Right lobe of liver (tissue), 6 donors: Measurements from ENCODE around the gene TSC22D3. TPM values are rescaled to one million over a fixed set of nuclear protein-coding genes. Genes with fewer than 3 reads are reported as not detected.
A peak's percentile ranks its signal among the peaks of the same experiment; 100 is the strongest.

ENCODE experiments used
- ATAC-seq, 4 donors: fragments of 200-7000 bp; cut with Tn5 transposase; one replicate each; pipeline ENCODE4 v1.9.1; 2020; ENCODE audit warnings: mild to moderate bottlenecking in 4 of 4, moderate library complexity in 4 of 4
- DNase-seq, 3 donors: peaks; one replicate each; pipeline ENCODE4 v3.0.0-alpha.2; 2020
- H3K27ac ChIP-seq, 3 donors: fragments of 200-600 bp; one replicate each; pipeline ENCODE4 v1.8.0; 2022
- H3K27me3 ChIP-seq, 2 donors: fragments of 200-600 bp; one replicate each; pipeline ENCODE4 v1.8.0; 2022
- H3K36me3 ChIP-seq, 4 donors: fragments of 200-600 bp; sonication (generic) in 1 of 4; one replicate each; pipeline versions ENCODE4 v1.5.1 to v1.8.0; 2017 to 2022; ENCODE audit warnings: control low read depth in 1 of 4
- H3K4me1 ChIP-seq, 4 donors: fragments of 200-600 bp; sonication (generic) in 1 of 4; one replicate each; pipeline versions ENCODE4 v1.5.1 to v1.8.0; 2017 to 2022; ENCODE audit warnings: control low read depth in 1 of 4
- H3K4me3 ChIP-seq, 3 donors: fragments of 200-600 bp; one replicate each; pipeline ENCODE4 v1.8.0; 2022
- H3K9me3 ChIP-seq, 4 donors: fragments of 200-600 bp; sonication (generic) in 1 of 4; one replicate each; pipeline versions ENCODE4 v1.5.1 to v1.8.0; 2017 to 2022; ENCODE audit warnings: control low read depth in 1 of 4
- POLR2A ChIP-seq: fragments of 450-650 bp; IDR thresholded peaks from one replicate; pipeline ENCODE4 v1.6.1; 2017; ENCODE audit warnings: antibody characterized with exemption, mild to moderate bottlenecking
- WGBS: methylation state at CpG from one replicate; pipeline ENCODE4 v1.1.6; 2018; ENCODE audit warnings: low coverage, low lambda C conversion rate; ENCODE audit not compliant: insufficient coverage; ENCODE audit errors: missing lambda C conversion rate; 5-methylcytosine and 5-hydroxymethylcytosine counted together
- intact Hi-C, 2 donors: fragments of 100-400 bp; cut with DNase I; formaldehyde crosslinking; loops; one replicate each; pipeline versions ENCODE4 v1.11.2 to v1.14.1; 2022
- total RNA-seq, 6 experiments: library from RNA; depleted of rRNA in 2 of 6; stranded (reverse); fragments of >200 nt in 2 of 6; fragmentation: NEBNext Ultra II Directional in 3 of 6; extraction: Animal tissue kit (Norgen Biotek cat#: 25700) in 3 of 6; gene quantifications; one replicate each; pipeline versions ENCODE4 v1.1.0 to v1.2.4, GENCODE V29; 2016 to 2023
- TF ChIP-seq, protein P1 (sequence below), 4 donors: fragments of 200-600 bp in 3 of 4; fragments of 450-650 bp in 1 of 4; IDR thresholded peaks; one replicate each; pipeline versions ENCODE4 v1.5.1 to v1.8.0; 2016 to 2022; ENCODE audit warnings: antibody characterized with exemption in 4 of 4, mild to moderate bottlenecking in 2 of 4
- donor health status: DM: no; HTN: yes; CAD: no.
- donor health status: DM: no; HTN: no; CAD: no.
- donor health status: DM: no; HTN: no; CAD: no.
- donor health status: DM: no; HTN: yes; CAD: no.
- donor health status: DM: no; HTN: yes; CAD: no.

The TSC22D3 gene
- total RNA-seq, 6 experiments from 2014 or later, result 7.4 to 118 (median 60.3) TPM

DNA sequence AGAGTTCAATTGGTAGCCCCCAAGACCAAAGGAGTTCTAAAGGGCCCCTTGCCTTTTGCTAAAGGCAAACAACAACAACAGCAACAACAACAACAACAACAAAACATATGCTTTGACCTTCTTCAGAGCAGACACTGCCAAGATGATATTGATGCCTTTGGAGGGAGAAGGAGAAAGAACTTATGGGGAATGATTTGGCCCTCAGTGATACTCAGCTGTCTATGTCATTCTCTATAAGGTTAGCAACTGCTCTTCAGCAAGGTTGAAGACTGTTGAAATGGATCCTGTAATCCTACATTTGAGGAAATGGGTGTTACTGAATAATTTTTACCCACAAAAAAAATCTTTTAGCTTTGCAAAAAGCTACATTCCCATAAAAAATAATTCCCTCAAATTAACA is 74.8 kb downstream of the TSC22D3 start:
- H3K27me3 ChIP-seq, result peaks cover 0 to 5% of the 10 kb centered on the region in 2 donors
- H3K4me3 ChIP-seq, result no peak overlapping the region
- ATAC-seq, result no peak
- no peak for DNase-seq
- no peak overlapping the region for H3K27ac ChIP-seq
- H3K36me3 ChIP-seq, result no peaks in the 10 kb centered on the region
- intact Hi-C loops, result no loop called here
- TF ChIP-seq, protein P1, sequence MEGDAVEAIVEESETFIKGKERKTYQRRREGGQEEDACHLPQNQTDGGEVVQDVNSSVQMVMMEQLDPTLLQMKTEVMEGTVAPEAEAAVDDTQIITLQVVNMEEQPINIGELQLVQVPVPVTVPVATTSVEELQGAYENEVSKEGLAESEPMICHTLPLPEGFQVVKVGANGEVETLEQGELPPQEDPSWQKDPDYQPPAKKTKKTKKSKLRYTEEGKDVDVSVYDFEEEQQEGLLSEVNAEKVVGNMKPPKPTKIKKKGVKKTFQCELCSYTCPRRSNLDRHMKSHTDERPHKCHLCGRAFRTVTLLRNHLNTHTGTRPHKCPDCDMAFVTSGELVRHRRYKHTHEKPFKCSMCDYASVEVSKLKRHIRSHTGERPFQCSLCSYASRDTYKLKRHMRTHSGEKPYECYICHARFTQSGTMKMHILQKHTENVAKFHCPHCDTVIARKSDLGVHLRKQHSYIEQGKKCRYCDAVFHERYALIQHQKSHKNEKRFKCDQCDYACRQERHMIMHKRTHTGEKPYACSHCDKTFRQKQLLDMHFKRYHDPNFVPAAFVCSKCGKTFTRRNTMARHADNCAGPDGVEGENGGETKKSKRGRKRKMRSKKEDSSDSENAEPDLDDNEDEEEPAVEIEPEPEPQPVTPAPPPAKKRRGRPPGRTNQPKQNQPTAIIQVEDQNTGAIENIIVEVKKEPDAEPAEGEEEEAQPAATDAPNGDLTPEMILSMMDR (IDR thresholded peaks at IDR 0.05), result no peak
- TF ChIP-seq POLR2A, result no peak
- H3K4me1 ChIP-seq, result no peaks in the 10 kb centered on the region
- H3K9me3 ChIP-seq, result no peaks in the 10 kb centered on the region

DNA sequence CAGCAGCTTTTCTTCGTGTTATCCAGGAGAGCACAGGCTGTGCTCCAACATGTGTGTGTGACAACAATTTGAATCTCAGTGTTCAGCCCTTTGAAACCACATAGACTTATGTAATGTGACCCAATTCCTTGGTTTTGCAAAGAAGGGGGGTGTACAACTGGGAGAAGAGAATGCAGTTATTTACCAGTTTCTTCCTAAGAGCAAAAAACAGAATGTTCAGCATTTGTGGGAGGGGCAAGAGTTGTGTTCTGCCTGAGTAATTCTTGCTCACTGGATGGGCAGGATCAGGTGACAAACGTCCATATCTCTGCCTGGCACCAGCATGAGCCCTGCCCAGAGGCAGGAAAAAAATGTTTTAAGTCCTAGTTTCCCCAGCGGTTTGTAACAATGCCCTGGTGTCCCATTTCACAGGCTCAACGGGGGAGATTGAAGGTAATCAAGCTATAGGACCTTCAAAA is 75.2 kb downstream of the TSC22D3 start:
- Histone ChIP-seq H3K36me3 (no peaks in the 10 kb centered on the region), H3K27me3 (peaks cover 0 to 5% of the 10 kb centered on the region in 2 donors), H3K27ac (no peak overlapping the region), H3K4me1 (no peaks in the 10 kb centered on the region), H3K4me3 (no peak overlapping the region), H3K9me3 (no peaks in the 10 kb centered on the region)
- WGBS, result 14% methylated on average over 3 of the region's 4 CpGs
- intact Hi-C loops, result no loop called here
- ATAC-seq (peak; percentile 58 to 81 (median 70)), DNase-seq (no peak)
- TF ChIP-seq, protein P1 (IDR thresholded peaks at IDR 0.05), result no peak
- peak; percentile 14 for TF ChIP-seq POLR2A

DNA sequence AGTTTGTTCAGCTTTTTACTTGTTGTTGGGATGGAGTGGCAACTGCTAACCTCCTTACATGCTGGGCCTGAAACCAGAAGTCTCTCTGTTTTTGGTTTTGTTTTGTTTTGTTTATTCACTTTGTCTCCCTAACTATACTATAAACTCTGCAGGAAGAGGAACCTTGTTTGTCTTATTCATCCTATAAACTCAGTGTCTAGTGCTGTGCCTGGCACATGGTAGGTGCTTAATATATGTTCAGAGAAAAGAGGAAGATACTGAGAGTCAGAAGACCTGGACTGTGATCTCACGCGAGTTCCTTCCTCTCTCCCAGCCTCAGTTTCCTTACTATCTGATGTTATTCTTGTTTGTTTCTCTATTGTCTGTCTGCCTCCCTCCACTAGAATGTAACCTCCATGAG is 76.0 kb downstream of the TSC22D3 start:
- Histone ChIP-seq H3K27ac (no peak overlapping the region), H3K27me3 (peaks cover 0 to 5% of the 10 kb centered on the region in 2 donors), H3K4me1 (no peaks in the 10 kb centered on the region), H3K4me3 (no peak overlapping the region), H3K9me3 (no peaks in the 10 kb centered on the region), H3K36me3 (no peaks in the 10 kb centered on the region)
- intact Hi-C loops, result no loop called here
- DNase-seq, result no peak
- ATAC-seq, result no peak
- TF ChIP-seq, protein P1 (IDR thresholded peaks at IDR 0.05), result no peak
- no peak for TF ChIP-seq POLR2A
- 71% methylated on average over 2 of the region's 2 CpGs for WGBS

DNA sequence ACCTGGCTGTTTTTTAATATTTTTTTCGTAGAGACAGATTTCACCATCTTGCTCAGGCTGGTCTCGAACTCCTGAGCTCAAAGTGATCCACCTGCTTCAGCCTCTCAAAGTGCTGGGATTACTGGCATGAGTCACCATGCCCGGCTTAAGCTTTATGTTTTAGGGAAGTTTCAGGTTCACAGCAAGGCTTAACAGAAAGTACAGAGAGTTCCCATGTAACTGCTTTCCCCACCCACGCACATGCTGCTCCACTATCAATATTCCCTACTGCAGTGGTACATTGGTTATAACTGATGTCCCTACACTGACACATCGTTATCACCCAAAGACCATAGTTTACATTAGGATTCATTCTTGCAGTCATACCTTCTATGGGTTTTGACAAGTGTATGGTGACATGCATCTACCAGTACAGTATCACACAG is 84.6 kb downstream of the TSC22D3 start:
- 49% methylated on average over 5 of the region's 5 CpGs for WGBS
- Histone ChIP-seq H3K36me3 (no peaks in the 10 kb centered on the region), H3K4me3 (no peak overlapping the region), H3K27ac (no peak overlapping the region), H3K27me3 (no peaks in the 10 kb centered on the region), H3K9me3 (no peaks in the 10 kb centered on the region), H3K4me1 (no peaks in the 10 kb centered on the region)
- no peak for ATAC-seq
- DNase-seq, result no peak
- TF ChIP-seq, protein P1 (IDR thresholded peaks at IDR 0.05), result no peak
- TF ChIP-seq POLR2A, result no peak
- intact Hi-C loops, result no loop called here

DNA sequence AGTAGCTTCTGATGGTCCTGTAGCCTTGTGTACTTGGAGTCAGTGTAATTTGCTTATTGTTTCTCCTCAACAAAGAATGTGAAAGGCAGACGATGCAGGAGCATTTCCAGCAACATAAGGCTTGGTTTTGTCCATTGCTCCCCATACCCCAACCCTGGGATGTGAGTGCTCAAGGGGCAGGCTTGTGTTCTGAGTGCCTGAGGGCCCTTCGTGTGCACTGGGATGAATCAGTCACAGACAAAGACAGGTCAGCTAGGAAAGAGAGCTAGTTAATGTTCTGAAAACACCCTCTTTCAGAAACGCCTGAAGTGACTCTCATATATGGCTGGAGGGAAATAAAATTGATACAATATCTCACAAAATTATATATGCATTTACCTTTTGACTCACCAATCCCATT is 88.1 kb downstream of the TSC22D3 start:
- no peaks in the 10 kb centered on the region for H3K9me3 ChIP-seq
- no peak for TF ChIP-seq POLR2A
- TF ChIP-seq, protein P1 (IDR thresholded peaks at IDR 0.05), result no peak
- no peak for ATAC-seq
- WGBS, result 26% methylated on average over 3 of the region's 3 CpGs
- no peaks in the 10 kb centered on the region for H3K36me3 ChIP-seq
- peaks cover 0 to 12% (median 0%) of the 10 kb centered on the region in 4 donors for H3K4me1 ChIP-seq
- no peak overlapping the region for H3K4me3 ChIP-seq
- no peaks in the 10 kb centered on the region for H3K27me3 ChIP-seq
- DNase-seq, result no peak
- intact Hi-C loops, result no loop called here
- H3K27ac ChIP-seq, result no peak overlapping the region
